ENCODE results near the gene ELP6.
"Not testable (repeated sequence)": the region's sequence is repeated elsewhere in the genome, so short reads cannot be mapped to it uniquely, and the experiment has no call there.

ELP6 gene

DNA sequence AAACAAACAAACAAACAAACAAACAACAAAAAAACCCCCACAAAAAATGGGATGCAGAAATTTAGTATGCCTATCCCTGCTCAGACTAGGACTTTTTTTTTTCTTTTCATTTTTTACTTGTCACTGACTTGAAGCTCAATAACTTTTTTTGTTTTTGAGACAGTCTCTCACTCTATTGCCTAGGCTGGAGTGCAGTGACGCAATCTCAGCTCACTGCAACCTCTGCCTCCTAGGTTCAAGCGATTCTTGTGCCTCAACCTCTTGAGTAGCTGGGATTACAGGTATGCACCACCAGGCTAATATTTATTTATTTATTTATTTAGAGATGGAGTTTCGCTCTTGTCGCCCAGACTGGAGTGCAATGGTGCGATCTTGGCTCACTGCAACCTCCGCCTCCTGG is 8.2 kb downstream of the ELP6 start:
- not testable (repeated sequence) for DNase-seq

DNA sequence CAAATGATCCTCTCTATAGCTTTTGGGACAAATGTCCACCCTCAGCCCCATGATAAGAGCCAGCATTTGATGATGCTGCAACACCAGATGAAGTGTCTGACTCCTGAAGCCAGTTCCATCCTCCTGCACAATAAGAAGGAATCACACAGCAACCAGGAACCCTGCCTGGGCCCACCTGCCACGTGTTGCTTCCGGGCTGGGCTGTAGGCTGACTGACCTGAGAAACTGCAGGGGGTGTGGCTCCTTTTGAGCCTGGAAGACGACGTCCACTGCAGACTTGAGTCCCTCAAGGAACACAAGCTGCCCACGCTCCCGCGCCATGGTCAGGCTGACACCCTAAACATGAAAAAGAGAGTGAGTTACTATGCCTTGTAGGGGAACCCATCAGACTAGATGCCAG is 9.4 kb downstream of the ELP6 start:
- DNase-seq: no peak

DNA sequence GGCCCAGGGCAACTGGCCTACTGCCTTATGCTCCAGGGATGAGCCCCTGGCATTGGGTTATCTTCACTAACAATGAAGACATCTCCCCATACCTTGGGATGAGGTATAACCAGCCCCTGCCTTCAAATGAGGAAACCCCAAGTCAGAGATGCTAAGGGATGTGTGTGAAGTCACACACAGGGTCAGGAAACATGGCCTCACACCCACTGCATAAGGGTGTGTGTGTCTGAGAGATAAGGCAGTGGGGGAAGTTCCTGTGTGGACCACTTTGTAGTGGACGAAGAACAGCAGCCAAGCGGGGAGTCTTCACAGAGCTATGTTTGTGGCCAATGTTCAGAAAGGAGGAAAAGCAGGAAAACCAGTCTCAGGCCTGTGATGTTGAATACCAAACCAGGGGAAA is 10.5 kb downstream of the ELP6 start:
- DNase-seq: no peak

DNA sequence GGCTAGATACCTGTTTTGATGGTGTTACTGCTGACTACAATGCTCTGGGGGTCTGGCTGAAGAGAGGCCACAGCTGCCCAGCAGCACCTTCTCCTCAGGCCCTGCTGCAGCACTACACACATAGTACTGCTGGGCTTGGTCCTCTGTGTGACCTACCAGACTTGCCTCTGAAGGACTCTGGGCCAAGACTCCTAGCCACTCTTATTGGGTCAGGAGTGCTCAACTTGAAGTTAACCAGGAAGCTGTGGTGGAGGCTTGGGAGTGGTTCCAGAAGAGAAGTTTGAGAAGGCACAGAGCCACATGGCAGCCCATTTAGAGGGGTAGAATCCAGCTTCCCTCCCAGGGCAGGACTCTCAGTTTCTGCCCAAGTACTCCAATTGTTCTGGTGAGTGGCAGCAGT is 16.6 kb downstream of the ELP6 start:
- DNase-seq: no peak

DNA sequence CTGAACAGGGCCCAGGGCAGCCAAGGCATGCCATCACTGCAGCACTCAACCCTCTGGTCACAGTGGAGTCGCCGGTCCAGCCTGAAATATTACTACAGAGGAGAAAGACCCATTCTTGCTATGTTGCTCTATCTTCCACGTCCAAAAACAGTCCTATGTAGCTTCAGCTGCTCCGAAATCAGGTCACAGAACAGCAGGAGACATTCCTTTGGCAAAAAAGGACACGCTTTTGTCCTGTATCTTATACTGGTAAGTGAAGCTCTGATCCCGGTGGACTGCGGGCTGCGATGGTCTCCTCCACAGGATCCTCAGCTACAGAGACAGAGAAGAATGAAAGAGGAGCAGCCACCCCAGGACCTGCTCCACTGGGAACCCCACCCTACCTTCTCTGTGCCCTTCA is 17.6 kb downstream of the ELP6 start:
- no peak for DNase-seq

DNA sequence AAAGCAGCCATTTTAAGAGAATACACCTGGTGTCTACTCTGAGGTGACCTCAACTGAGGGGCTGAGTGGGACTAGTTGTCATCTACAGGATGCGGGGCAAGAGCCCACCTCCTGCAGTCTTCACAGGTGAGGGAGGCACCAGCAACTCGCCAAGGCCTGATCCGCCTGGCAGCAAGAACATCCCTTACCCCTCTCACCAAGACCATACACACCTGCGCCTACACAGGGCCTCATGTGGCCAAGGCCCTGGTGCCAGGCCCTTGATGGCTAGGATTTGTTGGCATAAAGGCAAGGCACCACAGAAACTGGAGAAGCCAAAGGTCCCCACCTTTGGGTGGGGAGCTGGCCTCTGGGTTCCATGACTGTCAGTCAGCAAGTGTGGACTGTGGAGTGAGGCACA is 18.4 kb downstream of the ELP6 start:
- no peak for DNase-seq

DNA sequence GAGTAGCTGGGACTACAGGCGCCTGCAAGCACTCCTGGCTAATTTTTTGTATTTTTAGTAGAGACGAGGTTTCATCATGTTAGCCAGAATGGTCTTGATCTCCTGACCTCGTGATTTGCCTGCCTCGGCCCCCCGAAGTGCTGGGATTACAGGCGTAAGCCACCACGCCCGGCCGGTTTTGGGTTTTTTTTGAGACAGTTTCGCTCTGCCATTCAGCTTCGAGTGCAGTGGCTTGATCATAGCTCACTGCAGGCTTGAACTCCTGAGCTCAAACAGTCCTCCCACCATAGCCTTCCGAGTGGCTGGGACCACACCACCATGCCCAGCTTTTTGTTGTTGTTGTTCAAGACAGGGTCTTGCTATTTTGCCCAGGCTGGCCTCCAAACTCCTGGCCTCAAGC is 21.7 kb downstream of the ELP6 start:
- no peak for DNase-seq

DNA sequence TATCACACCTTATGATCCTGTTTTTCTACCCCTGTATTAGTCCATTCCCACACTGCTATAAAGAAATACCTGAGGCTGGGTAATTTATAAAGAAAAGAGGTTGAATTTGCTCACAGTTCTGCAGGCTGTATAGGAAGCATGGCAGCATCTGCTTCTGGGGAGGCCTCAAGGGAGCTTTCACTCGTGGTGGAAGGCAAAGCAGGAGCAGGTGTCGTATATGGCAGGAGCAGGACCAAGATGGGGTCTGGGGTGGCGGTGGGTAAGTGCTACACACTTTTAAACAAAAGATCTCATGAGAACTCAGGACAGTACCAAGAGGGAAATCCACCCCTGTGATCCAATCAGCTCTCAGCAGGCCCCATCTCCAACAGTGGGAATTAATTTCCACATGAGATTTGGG is 22.3 kb downstream of the ELP6 start:
- no peak for DNase-seq

DNA sequence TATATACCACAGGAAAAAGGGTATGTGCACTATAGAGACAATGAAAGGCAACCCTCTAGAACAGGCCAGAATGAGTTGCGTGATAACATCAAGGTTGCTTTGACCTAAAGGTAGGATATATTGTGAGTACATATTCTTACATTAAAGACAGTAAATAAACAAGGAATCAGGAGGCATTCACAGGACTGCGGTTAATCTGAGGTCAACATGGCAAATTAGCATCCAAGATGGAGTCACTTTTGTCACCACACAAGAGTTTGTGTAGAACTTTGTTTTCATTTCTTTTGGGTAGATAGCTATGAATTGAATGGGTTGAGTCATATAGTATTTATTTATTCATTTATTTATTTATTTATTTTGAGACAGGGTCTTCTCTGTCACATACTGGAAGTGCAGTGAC is 26.2 kb downstream of the ELP6 start:
- DNase-seq: no peak

DNA sequence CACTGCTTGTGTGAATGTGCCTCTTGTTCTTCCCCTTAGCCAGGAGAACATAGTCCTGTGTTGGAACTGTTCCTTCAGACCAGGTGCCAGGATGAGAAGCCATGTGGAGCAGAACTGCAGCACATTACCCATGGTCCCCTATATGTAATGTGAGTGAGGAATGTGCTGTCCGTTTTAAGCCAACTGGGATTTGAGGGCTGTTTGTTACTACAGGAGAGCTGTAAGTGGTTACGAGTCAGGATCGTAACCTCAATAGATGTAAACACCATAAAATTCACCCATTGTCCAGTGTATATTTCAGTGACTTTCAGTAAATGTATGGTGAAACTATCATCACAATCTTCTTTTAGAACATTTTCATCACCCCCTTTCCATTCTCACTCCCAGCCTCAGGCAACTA is 27.7 kb downstream of the ELP6 start:
- DNase-seq: no peak

DNA sequence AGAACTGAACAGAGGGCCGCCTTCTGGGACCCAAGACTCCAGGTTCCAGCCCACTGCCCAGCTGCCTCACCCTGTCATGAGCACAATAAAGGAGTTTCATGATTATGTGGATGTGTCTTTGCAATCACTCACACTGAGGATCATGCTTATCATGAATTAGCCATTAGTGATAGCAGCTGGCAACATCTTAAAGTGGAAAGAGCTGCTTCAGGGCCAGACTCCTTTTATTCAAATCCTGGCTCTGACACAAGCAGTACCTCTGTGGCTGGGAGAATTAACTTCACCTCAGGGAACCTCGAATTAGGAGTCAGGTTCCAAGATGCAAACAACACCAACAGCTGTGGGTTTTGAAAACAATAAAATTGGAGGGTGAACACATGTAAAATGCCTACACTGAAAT is 31.1 kb downstream of the ELP6 start:
- no peak for DNase-seq

DNA sequence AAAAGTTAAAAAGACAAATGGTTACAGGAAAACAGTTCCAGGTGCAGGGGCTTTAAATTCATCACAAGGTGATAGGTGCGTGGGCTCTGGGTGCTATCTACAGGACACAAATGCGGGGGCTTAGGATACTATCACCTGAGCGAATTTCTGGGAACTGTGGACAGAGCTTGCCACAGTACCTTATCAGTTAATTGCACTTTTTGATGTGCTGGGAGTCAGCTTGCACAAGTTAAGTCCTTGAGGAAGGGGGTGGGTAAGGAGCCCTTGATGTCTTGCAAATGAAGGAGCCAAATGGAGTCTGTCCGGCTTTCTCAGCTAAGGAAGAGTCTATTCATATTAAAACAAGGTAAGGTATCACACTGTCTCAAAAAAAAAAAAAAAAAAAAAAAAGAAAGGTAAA is 31.7 kb downstream of the ELP6 start:
- DNase-seq: not testable (repeated sequence)

DNA sequence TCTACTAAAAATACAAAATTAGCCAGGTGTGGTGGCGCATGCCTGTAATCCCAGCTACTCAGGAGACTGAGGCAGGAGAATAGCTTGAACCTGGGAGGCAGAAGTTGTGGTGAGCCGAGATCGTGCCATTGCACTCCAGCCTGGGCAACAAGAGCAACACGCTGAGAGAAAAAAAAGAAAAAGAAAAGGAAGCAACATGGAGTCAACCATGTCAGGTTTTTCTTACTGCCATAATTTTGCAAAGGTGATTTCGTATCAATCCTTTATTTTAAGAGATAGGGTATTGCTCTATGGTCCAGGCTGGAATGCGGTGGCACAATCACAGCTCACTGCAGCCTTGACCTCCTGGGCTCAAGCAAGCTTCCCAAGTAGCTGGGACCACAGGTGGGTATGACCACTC is 33.2 kb downstream of the ELP6 start:
- not testable (repeated sequence) for DNase-seq

DNA sequence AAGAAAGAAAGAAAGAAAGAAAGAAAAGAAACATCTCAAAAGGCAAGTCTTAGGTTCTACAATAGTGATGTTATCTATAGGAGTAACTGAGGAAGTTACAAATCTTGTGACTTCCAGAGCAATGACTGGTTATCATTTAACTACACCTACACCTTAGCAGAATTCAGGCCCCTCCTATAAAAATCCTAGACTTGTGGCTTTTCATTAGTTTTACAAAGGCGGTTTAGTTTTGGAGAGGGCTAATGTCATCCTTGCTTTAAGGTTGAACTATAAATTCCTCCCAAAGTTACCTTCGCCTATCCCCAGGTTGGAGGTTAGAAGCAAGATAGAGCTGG is 33.7 kb downstream of the ELP6 start:
- no peak for DNase-seq

DNA sequence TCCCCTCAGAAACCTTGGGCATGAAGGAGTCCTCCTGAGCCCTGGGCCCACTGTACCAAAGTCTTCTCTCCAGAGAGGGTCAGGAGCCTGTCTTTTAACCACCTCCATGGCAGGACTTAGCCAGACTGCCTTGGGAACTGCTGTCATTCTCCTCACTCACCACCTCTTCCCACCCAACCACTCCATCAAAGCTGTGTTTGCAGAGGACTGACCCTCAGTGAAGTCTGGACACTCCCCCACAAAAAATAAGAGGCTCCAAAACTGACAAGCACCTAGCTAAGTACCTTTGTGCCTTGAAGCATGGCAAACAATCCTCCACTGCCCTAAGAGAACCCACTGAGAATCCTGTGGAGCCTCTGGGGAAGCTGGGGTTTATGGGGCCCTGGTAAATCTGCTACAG is 35.5 kb downstream of the ELP6 start:
- no peak for DNase-seq

DNA sequence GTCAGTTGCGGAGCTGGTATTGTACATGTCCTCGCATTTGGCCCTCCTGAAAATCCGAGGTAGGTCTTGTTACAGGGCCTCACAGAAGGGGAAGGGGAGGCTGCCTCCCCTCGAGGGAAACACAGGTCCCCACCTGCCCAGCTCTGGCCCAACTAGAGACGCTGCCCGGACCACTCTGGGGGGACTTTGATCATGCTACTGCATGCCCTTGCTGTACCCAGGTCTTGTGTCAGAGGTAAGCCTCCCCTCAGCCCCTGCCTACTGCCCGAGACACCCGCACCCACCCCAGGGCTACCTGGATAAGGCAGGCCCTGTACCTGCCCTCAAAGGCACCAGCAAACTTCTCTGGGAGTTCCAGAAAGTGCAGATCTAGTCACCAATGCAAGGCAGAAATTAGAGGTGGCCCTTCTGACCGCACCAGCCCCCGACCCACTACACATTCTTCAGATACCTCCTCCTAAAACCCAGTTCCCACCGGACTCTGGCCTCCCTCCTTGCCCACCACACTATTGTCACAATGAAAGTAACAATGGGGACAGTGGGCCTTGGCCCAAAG is 36.8 kb downstream of the ELP6 start:
- DNase-seq: peak; percentile 19

DNA sequence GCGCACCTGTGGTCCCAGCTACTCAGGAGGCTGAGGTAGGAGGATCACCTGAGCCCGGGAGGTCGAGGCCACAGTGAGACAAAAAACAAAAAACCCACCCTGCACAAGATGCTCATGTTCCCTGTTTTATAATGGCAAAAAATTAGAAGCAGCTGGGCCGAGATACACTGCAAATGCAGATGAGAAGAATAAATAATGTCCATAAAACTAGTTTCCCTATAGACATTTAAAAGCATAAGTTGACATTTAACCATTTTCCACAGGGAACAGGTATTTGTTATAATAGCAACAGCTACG is 37.2 kb downstream of the ELP6 start:
- no peak for DNase-seq

DNA sequence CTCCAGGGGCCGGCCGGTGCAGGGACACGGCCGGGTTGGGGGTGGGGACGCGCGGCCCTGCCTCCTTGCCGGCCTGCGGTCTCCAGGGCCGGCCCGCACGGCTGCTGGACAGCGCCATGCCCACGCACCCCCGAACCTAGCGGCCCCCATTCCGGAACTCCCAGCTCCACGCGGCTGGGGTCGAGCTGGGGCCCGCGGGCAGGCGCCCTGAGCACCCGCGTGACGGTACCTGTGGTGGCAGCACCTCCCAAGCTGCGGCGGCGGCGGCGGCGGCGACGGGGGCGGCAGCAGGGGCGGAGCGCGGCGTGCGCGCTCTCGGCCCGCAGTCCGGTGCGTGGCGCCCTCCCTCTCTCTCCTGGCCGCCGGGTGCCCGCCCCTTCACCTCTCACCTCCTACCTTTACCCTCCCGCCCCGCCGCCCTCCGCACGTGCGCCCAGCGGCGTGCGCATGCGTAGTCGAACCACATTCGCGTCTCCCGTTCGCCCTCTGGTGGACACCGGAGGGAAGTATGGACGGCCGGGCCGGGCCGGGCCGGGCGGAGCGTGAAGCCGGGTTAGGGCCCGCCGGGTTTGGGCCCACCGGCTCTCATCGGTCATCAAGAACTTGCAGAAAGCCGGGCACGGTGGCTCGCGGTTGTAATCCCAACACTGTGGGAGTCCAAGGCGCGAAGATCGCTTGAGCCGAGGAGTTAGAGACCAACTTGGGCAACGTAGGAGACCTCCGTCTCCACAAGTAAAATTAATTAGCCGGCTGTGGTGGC is 37.8 kb downstream of the ELP6 start, which contains the start of gene SCAP:
SCAP (minus strand) TSS at position 372 of the 760 bp plus-strand sequence. CDS start 32,948 bp downstream, outside the sequence.
- peak; percentile 96 for DNase-seq

DNA sequence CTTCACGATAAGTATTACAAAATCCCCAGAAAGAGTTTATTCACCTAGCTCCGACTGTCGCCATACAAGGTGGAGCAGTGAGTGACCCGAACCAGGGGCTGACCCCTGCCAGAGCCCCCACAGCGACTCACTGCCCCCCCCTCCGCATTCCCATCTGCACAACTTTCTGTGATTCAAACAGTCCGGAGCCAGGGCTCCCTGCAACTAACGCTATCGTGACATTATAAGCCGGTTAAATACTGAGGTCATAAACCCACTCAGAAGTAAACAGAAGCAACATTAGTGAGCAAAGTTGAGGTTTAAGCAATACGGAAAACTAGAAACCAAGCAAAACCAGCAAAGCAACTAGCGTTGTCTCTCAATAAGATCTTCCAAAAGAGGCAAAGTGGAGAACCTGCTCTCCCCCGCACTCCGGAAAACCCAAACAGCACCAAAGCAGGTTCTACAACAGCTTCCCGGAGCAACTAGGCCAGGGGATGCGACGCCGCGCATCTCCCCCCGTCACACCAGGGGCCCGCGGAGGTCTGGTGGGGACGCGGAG is 38.4 kb downstream of the ELP6 start:
- DNase-seq: no peak

DNA sequence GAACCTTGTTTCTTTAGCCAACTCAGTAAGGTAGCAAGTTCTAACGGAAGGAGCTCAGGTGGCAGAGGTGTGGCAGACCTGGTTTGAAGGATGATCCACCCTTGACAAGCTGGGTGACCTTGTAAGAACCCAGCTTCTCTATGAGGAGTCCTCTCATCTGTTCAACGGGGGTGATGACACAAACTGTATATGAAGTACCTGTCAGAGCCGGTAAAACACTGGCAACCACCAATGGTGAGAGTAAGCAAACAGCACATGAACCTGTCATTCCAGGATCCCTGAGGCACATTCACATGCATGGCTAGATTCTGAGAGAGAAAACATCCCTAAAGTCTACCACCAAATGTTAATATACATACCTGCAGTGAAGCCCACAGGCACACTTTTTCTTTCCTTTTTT is 40.1 kb downstream of the ELP6 start:
- no peak for DNase-seq

DNA sequence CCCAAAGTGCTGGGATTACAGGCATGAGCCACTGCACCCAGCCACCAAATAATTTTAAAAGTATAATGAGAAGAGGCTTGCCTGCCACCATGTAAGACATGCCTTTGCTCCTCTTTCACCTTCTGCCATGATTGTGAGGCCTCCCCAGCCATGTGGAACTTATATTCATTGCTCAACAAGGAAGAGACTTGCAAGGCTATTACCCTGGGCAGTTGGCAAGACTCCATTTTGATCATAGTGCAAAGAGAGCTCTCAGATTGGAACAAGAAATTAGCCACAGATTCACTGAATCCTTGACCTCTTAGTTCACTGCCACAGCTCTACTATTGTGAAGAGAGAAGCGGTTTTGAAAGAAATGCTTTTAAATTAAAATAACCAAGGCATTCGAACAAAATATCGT is 43.9 kb downstream of the ELP6 start:
- no peak for DNase-seq

DNA sequence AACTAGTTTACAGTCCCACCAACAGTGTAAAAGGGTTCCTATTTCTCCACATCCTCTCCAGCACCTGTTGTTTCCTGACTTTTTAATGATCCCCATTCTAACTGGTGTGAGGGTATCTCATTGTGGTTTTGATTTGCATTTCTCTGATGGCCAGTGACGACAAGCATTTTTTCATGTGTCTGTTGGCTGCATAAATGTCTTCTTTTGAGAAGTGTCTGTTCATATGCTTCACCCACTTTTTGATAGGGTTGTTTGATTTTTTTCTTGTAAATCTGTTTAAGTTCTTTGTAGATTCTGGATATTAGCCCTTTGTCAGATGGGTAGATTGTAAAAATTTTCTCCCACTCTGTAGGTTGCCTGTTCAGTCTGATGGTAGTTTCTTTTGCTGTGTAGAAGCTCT is 45.2 kb downstream of the ELP6 start:
- not testable (repeated sequence) for DNase-seq

DNA sequence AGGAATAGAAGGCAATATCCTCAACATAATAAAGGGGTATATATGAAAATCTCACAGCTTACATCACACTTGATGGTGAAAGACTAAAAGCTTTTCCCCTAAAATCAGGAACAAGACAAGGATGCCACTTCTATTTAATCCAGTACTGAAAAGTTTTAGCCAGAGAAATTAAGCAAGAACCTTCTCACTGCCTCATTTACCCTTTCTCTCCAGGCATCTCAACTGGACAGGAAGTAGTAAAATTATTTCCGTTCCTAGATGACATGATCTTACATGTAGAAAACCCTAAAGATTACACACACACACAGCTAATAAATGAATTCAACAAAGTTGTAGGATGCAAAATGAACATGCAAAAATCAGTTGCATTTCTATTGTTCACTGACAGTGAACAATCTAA is 48.9 kb downstream of the ELP6 start:
- no peak for DNase-seq

DNA sequence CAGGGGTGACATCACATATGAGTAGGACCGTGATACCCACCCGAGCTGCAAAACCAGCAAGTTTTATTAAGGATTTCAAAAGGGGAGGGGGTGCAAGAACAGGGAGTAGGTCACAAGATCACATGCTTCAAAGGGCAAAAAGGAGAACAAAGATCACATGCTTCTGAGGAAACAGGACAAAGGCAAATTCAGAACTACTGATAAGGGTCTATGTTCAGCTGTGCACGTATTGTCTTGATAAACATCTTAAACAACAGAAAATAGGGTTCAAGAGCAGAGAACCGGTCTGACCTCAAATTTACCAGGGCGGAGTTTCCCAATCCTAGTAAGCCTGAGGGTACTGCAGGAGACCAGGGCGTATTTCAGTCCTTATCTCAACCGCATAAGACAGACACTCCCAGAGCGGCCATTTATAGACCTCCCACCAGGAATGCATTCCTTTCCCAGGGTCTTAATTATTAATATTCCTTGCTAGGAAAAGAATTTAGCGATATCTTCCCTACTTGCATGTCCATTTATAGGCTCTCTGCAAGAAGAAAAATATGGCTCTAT is 53.9 kb downstream of the ELP6 start:
- DNase-seq: not testable (repeated sequence)

DNA sequence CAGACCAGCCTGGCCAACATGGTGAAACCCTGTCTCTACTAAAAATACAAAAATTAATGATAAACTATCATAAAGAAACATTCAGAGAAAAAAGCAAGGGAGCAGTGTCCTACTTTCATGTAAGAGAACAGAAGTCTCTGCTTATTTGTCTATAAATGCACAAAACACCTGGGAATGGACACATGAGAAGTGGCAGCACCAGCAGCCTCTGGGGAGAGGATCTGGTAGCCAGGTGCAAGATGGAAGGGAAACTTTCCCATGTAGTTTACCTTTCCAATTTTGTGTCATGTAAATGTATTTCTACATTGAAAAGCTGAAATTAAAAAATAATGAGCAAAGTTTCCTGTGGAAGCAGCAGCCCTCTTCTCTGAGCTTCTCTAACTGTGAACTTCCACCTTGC is 56.5 kb downstream of the ELP6 start:
- DNase-seq: no peak
